Thoracic aorta (tissue), 2 donors: ENCODE results near the gene CBARP. TPM values are rescaled to one million over a fixed set of nuclear protein-coding genes. Genes with fewer than 3 reads are reported as not detected.

Experiments used
- ATAC-seq: fragments of 150-250 bp; one replicate; pipeline ENCODE4 v1.8.0; 2017; ENCODE audit warnings: low read depth; ENCODE audit not compliant: insufficient number of reproducible peaks, low FRiP score
- DNase-seq: peaks from one replicate; pipeline ENCODE4 v3.0.0-alpha.2; 2020; ENCODE audit warnings: low spot score
- H3K27ac ChIP-seq, 2 donors: fragments of 200-600 bp; sonication (generic); 1 replicate in 1 of 2; 2 replicates in 1 of 2; pipeline ENCODE4 v1.5.1; 2016; ENCODE audit warnings: mild to moderate bottlenecking in 2 of 2, moderate library complexity in 2 of 2
- H3K27me3 ChIP-seq: fragments of 200-600 bp; sonication (generic); replicated peaks from 2 replicates; pipeline ENCODE4 v1.6.0; 2016; ENCODE audit warnings: mild to moderate bottlenecking; ENCODE audit not compliant: insufficient read depth
- H3K36me3 ChIP-seq: fragments of 200-600 bp; sonication (generic); one replicate; pipeline ENCODE4 v1.5.1; 2016
- H3K4me1 ChIP-seq, 2 donors: fragments of 200-600 bp; sonication (generic); 1 replicate in 1 of 2; 2 replicates in 1 of 2; pipeline versions ENCODE4 v1.5.1 to v1.6.0; 2016; ENCODE audit warnings: low read depth in 2 of 2, mild to moderate bottlenecking in 1 of 2; ENCODE audit not compliant: control insufficient read depth in 1 of 2
- H3K4me3 ChIP-seq: fragments of 200-600 bp; sonication (generic); 2 replicates; pipeline ENCODE4 v1.5.1; 2016; ENCODE audit warnings: mild to moderate bottlenecking
- H3K9me3 ChIP-seq: fragments of 200-600 bp; sonication (generic); 2 replicates; pipeline ENCODE4 v1.5.1; 2016
- total RNA-seq, 2 donors: library from RNA; depleted of rRNA; stranded (reverse); fragments of >200 nt; gene quantifications; one replicate each; pipeline versions ENCODE4 v1.1.0 to v1.2.3, GENCODE V29; 2016
- TF ChIP-seq, protein P1 (sequence below): fragments of 200-600 bp; sonication (generic); IDR thresholded peaks from one replicate; pipeline ENCODE4 v1.5.1; 2019; ENCODE audit warnings: antibody characterized with exemption

Gene CBARP
- total RNA-seq, 2 donors from 2014 or later, result 0.27 to 1.9 TPM

DNA sequence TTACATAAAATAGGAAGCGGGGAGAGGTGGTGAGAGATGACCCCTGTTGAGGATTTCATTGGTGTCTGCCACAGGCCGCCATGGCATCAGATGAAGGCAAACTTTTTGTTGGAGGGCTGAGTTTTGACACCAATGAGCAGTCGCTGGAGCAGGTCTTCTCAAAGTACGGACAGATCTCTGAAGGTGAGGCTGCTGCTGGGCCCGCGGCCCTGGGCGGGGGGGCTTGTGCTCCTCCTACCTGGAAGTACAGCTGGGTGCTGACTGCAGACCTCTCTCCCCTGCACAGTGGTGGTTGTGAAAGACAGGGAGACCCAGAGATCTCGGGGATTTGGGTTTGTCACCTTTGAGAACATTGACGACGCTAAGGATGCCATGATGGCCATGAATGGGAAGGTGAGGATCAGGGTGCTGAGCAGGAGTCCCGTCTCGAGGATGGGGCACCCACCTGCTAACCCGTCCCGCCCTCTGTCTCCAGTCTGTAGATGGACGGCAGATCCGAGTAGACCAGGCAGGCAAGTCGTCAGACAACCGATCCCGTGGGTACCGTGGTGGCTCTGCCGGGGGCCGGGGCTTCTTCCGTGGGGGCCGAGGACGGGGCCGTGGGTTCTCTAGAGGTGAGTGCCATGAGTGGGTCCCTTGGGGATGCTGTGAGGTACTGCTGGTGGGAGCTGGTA, 33.2 kb upstream of the CBARP start:
- DNase-seq, result no peak
- no peaks in the 10 kb centered on the region for H3K27me3 ChIP-seq
- no peak for ATAC-seq
- H3K36me3 ChIP-seq, result peaks cover 38% of the 10 kb centered on the region
- peaks cover 54 to 83% of the 10 kb centered on the region in 2 donors for H3K4me1 ChIP-seq
- H3K4me3 ChIP-seq, result peak overlapping the region; percentile 84
- TF ChIP-seq, protein P1, sequence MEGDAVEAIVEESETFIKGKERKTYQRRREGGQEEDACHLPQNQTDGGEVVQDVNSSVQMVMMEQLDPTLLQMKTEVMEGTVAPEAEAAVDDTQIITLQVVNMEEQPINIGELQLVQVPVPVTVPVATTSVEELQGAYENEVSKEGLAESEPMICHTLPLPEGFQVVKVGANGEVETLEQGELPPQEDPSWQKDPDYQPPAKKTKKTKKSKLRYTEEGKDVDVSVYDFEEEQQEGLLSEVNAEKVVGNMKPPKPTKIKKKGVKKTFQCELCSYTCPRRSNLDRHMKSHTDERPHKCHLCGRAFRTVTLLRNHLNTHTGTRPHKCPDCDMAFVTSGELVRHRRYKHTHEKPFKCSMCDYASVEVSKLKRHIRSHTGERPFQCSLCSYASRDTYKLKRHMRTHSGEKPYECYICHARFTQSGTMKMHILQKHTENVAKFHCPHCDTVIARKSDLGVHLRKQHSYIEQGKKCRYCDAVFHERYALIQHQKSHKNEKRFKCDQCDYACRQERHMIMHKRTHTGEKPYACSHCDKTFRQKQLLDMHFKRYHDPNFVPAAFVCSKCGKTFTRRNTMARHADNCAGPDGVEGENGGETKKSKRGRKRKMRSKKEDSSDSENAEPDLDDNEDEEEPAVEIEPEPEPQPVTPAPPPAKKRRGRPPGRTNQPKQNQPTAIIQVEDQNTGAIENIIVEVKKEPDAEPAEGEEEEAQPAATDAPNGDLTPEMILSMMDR, result no peak
- no peaks in the 10 kb centered on the region for H3K9me3 ChIP-seq
- H3K27ac ChIP-seq, result peak overlapping the region; percentile 97 to 99

GRCh38 chr19:1270213-1270853, 32.5 kb upstream of the CBARP start:
- DNase-seq (no peak), ATAC-seq (no peak)
- no peaks in the 10 kb centered on the region for H3K27me3 ChIP-seq
- peaks cover 38% of the 10 kb centered on the region for H3K36me3 ChIP-seq
- TF ChIP-seq, protein P1, result no peak
- H3K27ac ChIP-seq, result peak overlapping the region; percentile 97 to 99
- H3K4me1 ChIP-seq, result peaks cover 58 to 87% of the 10 kb centered on the region in 2 donors
- peak overlapping the region; percentile 84 for H3K4me3 ChIP-seq
- H3K9me3 ChIP-seq, result no peaks in the 10 kb centered on the region

GRCh38 chr19:1269478-1270212, 31.8 kb upstream of the CBARP start:
- peaks cover 35% of the 10 kb centered on the region for H3K36me3 ChIP-seq
- H3K4me1 ChIP-seq, result peaks cover 56 to 89% of the 10 kb centered on the region in 2 donors
- peak overlapping the region; percentile 84 for H3K4me3 ChIP-seq
- TF ChIP-seq, protein P1, result no peak
- H3K27ac ChIP-seq, result peak overlapping the region; percentile 97 to 99
- peak; percentile 38 for ATAC-seq
- peak; percentile 87 for DNase-seq
- H3K9me3 ChIP-seq, result no peaks in the 10 kb centered on the region
- H3K27me3 ChIP-seq, result no peaks in the 10 kb centered on the region

DNA sequence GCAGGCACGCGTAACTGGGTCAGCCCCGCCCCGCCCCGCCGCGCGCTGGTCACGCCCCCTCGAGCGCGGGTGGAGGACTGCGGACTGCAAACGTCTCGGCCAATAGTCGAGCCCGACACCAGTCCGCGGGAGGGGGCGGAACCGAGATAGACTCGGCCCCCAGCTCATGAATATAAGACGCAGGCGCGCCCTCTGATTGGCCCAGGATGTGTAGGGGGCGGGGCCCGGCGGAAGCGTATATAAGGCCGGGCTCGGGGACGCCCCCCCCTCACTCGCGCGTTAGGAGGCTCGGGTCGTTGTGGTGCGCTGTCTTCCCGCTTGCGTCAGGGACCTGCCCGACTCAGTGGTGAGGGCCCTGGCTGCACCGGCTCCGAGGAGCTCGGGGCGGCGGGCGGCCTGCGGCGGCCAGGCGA, 31.3 kb upstream of the CBARP start, which contains the start of gene CIRBP:
CIRBP (plus strand) TSS at position 268 of the 413 bp plus-strand sequence. CDS start 1,602 bp downstream, outside the sequence.
- H3K27me3 ChIP-seq, result no peaks in the 10 kb centered on the region
- DNase-seq, result peak; percentile 100
- peak; percentile 40 for ATAC-seq
- peaks cover 52 to 85% of the 10 kb centered on the region in 2 donors for H3K4me1 ChIP-seq
- H3K9me3 ChIP-seq, result no peaks in the 10 kb centered on the region
- peaks cover 29% of the 10 kb centered on the region for H3K36me3 ChIP-seq
- peak within 1 kb of the TSS; percentile 84 for H3K4me3 ChIP-seq
- peak within 1 kb of the TSS; percentile 97 to 99 for H3K27ac ChIP-seq
- TF ChIP-seq, protein P1, result no peak
